Esophagus muscularis mucosa (tissue), 4 donors: ENCODE results near the gene HIVEP2. TPM values are rescaled to one million over a fixed set of nuclear protein-coding genes. Genes with fewer than 3 reads are reported as not detected.

Source experiments
- DNase-seq: peaks from one replicate; pipeline ENCODE4 v3.0.0-alpha.2; 2017; ENCODE audit errors: extremely low spot score
- H3K27ac ChIP-seq, 4 donors: fragments of 200-600 bp; sonication (generic); replicated peaks in 1 of 4; 1 replicate in 3 of 4; 2 replicates in 1 of 4; pipeline ENCODE4 v1.5.1; 2016 to 2019; ENCODE audit warnings: mild to moderate bottlenecking in 1 of 4
- H3K27me3 ChIP-seq, 4 donors: fragments of 200-600 bp; sonication (generic); one replicate each; pipeline versions ENCODE4 v1.5.1 to v1.6.0; 2016 to 2019
- H3K36me3 ChIP-seq, 4 donors: fragments of 200-600 bp; sonication (generic); one replicate each; pipeline ENCODE4 v1.5.1; 2016 to 2019
- H3K4me1 ChIP-seq, 4 donors: fragments of 200-600 bp; sonication (generic); one replicate each; pipeline ENCODE4 v1.5.1; 2016 to 2019
- H3K4me3 ChIP-seq, 4 donors: fragments of 200-600 bp; sonication (generic); 1 replicate in 2 of 4; 2 replicates in 2 of 4; pipeline ENCODE4 v1.5.1; 2016 to 2019; ENCODE audit warnings: mild to moderate bottlenecking in 4 of 4, moderate library complexity in 1 of 4
- H3K9me3 ChIP-seq, 4 donors: fragments of 200-600 bp; sonication (generic); 1 replicate in 3 of 4; 2 replicates in 1 of 4; pipeline ENCODE4 v1.5.1; 2016 to 2019
- EP300 ChIP-seq: sonication (generic); formaldehyde crosslinking; IDR thresholded peaks from one replicate; pipeline ENCODE4 v1.6.1; 2017; ENCODE audit warnings: antibody characterized with exemption
- POLR2A ChIP-seq: fragments of 450-650 bp; IDR thresholded peaks from one replicate; pipeline ENCODE4 v1.6.1; 2017; ENCODE audit warnings: antibody characterized with exemption, moderate library complexity, mild to moderate bottlenecking, low read depth
- POLR2AphosphoS5 ChIP-seq, 2 donors: sonication (generic); formaldehyde crosslinking; IDR thresholded peaks; one replicate each; pipeline ENCODE4 v1.6.1; 2017; ENCODE audit warnings: antibody characterized with exemption in 2 of 2
- WGBS: methylation state at CpG from one replicate; pipeline ENCODE4 v1.1.5; 2018; 5-methylcytosine and 5-hydroxymethylcytosine counted together
- intact Hi-C: fragments of 100-400 bp; cut with DNase I; formaldehyde crosslinking; loops from one replicate; pipeline ENCODE4 v1.15.1; 2023
- total RNA-seq, 4 donors: library from RNA; depleted of rRNA; stranded (reverse); fragments of >200 nt; gene quantifications; one replicate each; pipeline versions ENCODE4 v1.1.0 to v1.2.1, GENCODE V29; 2016
- TF ChIP-seq, protein P1 (sequence below), 3 experiments: fragments of 200-600 bp in 2 of 3; fragments of 450-650 bp in 1 of 3; sonication (generic) in 2 of 3; IDR thresholded peaks; one replicate each; pipeline ENCODE4 v1.5.1; 2017 to 2019; ENCODE audit warnings: antibody characterized with exemption in 3 of 3, mild to moderate bottlenecking in 2 of 3, moderate library complexity in 1 of 3

Gene HIVEP2
- total RNA-seq, 4 donors from 2014 or later = 20.3 to 29.3 (median 22.1) TPM

GRCh38 chr6:142760152-142760551 lies 184.8 kb downstream of the HIVEP2 start:
- WGBS = 81% methylated on average over 7 of the region's 7 CpGs
- intact Hi-C loops = loop anchor here (5.0 kb wide), 1 partner anchor 127 kb away; no protein-coding TSS in a partner anchor
- DNase-seq = no peak
- Histone ChIP-seq H3K36me3 (peaks cover 21 to 69% (median 38%) of the 10 kb centered on the region in 4 donors), H3K4me1 (no peaks in the 10 kb centered on the region), H3K27me3 (no peaks in the 10 kb centered on the region), H3K4me3 (no peak overlapping the region), H3K9me3 (no peaks in the 10 kb centered on the region), H3K27ac (no peak overlapping the region)
- TF ChIP-seq POLR2A (no peak), EP300 (no peak)
- TF ChIP-seq, protein P1, sequence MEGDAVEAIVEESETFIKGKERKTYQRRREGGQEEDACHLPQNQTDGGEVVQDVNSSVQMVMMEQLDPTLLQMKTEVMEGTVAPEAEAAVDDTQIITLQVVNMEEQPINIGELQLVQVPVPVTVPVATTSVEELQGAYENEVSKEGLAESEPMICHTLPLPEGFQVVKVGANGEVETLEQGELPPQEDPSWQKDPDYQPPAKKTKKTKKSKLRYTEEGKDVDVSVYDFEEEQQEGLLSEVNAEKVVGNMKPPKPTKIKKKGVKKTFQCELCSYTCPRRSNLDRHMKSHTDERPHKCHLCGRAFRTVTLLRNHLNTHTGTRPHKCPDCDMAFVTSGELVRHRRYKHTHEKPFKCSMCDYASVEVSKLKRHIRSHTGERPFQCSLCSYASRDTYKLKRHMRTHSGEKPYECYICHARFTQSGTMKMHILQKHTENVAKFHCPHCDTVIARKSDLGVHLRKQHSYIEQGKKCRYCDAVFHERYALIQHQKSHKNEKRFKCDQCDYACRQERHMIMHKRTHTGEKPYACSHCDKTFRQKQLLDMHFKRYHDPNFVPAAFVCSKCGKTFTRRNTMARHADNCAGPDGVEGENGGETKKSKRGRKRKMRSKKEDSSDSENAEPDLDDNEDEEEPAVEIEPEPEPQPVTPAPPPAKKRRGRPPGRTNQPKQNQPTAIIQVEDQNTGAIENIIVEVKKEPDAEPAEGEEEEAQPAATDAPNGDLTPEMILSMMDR (IDR thresholded peaks at IDR 0.05) = no peak

- Histone ChIP-seq H3K9me3 (no peaks in the 10 kb centered on the region), H3K4me1 (no peaks in the 10 kb centered on the region), H3K36me3 (peaks cover 22 to 63% (median 38%) of the 10 kb centered on the region in 4 donors), H3K4me3 (no peak overlapping the region), H3K27me3 (no peaks in the 10 kb centered on the region), H3K27ac (no peak overlapping the region)
- TF ChIP-seq EP300 (no peak), POLR2A (no peak), POLR2AphosphoS5 (IDR thresholded peaks at IDR 0.05) (no peak)
- TF ChIP-seq, protein P1 (IDR thresholded peaks at IDR 0.05) = no peak
- DNase-seq = no peak
- intact Hi-C loops = no loop called here
- WGBS = 94% methylated on average over 4 of the region's 4 CpGs
Measured at GRCh38 chr6:142758629-142759025, 186.3 kb downstream of the HIVEP2 start.

DNA sequence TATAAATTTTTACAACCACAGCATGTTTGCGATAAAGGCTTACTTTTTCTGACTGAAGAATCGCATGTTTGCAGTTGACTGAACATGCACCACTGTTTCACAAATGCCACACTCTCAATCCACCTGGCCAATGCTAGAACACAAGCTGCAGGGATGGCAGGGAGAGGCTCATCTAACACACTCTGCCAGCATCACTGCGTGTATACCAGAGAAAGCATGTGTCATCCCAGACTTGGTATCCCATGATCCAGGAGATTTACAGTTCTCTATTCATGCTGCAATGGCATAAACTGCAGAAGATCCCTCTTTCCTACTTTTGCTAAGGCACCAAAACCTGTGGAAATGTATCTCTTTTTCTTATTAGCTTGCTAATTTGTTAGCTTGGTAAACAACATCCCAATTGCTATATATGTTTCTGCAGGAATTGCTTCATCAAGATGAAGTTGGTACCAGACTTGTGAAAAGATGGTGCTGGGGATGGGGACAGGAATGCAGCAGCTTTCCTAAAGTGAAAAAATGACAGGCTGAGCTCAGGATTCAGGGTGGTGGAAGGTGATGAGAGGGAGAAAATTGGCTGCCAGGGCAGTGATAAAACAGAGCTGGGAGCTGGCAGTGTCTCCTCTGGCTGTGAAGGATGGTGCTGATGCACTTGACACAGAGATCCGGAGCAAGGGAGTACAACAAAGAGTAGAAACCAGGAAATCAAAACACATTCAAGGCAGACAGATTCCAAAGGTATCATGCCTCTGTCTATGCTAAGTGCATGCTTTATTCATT lies 186.9 kb downstream of the HIVEP2 start:
- Histone ChIP-seq H3K9me3 (no peaks in the 10 kb centered on the region), H3K36me3 (peaks cover 26 to 66% (median 43%) of the 10 kb centered on the region in 4 donors), H3K4me3 (no peak overlapping the region), H3K4me1 (no peaks in the 10 kb centered on the region), H3K27me3 (no peaks in the 10 kb centered on the region), H3K27ac (no peak overlapping the region)
- TF ChIP-seq POLR2A = no peak
- no peak for TF ChIP-seq POLR2AphosphoS5 (IDR thresholded peaks at IDR 0.05)
- TF ChIP-seq EP300 = no peak
- TF ChIP-seq, protein P1 (IDR thresholded peaks at IDR 0.05) = no peak
- intact Hi-C loops = no loop called here
- 83% methylated on average over 4 of the region's 4 CpGs for WGBS
- DNase-seq = no peak

DNA sequence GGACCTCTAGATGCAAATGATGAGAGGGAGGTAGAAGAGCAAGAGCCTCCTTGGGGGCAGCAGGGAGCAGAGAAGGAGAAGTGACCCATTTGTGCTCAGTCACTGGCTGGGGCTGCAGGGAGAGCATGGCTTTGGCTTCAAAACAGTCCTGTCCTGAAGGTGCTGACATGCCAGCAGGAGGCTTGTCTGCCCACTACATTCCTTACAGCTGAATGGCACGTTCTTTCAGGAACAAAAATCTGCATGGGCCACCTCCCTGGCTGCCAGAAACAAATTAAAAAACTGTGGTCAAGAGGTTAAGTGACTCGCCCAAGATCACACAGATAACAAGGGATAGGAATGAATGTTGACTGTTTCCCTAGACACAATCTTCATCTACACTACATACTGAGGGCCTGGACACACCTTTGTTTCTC lies 188.8 kb downstream of the HIVEP2 start:
- H3K27me3 ChIP-seq = no peaks in the 10 kb centered on the region
- WGBS = 65% methylated on average over 2 of the region's 2 CpGs
- intact Hi-C loops = no loop called here
- H3K4me1 ChIP-seq = no peaks in the 10 kb centered on the region
- no peak for TF ChIP-seq POLR2A
- no peak overlapping the region for H3K4me3 ChIP-seq
- no peaks in the 10 kb centered on the region for H3K9me3 ChIP-seq
- H3K36me3 ChIP-seq = peaks cover 26 to 65% (median 46%) of the 10 kb centered on the region in 4 donors
- H3K27ac ChIP-seq = no peak overlapping the region
- DNase-seq = no peak

DNA sequence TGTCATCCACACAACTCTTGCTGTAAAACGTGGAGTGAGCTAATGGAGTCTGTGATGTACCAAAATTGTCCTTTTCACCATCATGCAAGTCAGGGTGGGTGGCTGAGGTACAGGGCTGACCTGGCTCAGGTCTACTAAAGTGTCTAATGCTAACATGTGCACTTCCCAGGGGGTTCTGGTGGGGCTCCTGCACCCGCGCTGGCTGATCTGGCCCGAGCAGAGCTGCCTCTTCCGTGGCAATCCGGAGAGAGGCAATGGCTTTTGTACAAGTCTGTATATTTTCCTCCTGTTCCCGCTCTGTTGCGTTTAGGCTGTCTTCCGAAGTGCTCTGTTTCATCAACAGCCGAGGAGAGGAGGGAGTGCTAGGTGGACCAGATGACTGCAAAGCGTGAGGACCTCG lies 191.8 kb downstream of the HIVEP2 start:
- no peak overlapping the region for H3K4me3 ChIP-seq
- H3K36me3 ChIP-seq = peaks cover 5 to 35% (median 17%) of the 10 kb centered on the region in 4 donors
- DNase-seq = no peak
- H3K27me3 ChIP-seq = no peaks in the 10 kb centered on the region
- 93% methylated on average over 12 of the region's 12 CpGs for WGBS
- intact Hi-C loops = no loop called here
- H3K4me1 ChIP-seq = no peaks in the 10 kb centered on the region
- H3K9me3 ChIP-seq = no peaks in the 10 kb centered on the region
- H3K27ac ChIP-seq = no peak overlapping the region
- TF ChIP-seq POLR2A (no peak), POLR2AphosphoS5 (IDR thresholded peaks at IDR 0.05) (no peak), EP300 (no peak)
- TF ChIP-seq, protein P1 (IDR thresholded peaks at IDR 0.05) = no peak
